AG10803 (cell line): ENCODE results near the gene KIAA1755.

ENCODE experiments used
- DNase-seq: peaks from one replicate; pipeline ENCODE4 v3.0.0; 2010; ENCODE audit warnings: low read depth
- H3K4me3 ChIP-seq: 2 replicates; pipeline ENCODE4 v1.5.1; 2011; ENCODE audit warnings: mild to moderate bottlenecking, low read length, control low read depth
- CTCF ChIP-seq: conservative IDR thresholded peaks from 2 replicates; pipeline ENCODE4 v1.5.1; 2011; ENCODE audit warnings: mild to moderate bottlenecking, low read length, control low read depth, inconsistent platforms

KIAA1755 gene

GRCh38 chr20:38238829-38239228 is 21.7 kb downstream of the KIAA1755 start:
- H3K4me3 ChIP-seq: no peak overlapping the region
- no peak for DNase-seq
- no peak for TF ChIP-seq CTCF

- DNase-seq: no peak
- H3K4me3 ChIP-seq: no peak overlapping the region
- no peak for TF ChIP-seq CTCF
Observed at GRCh38 chr20:38237381-38237780, 23.2 kb downstream of the KIAA1755 start.

GRCh38 chr20:38231531-38232121 is 28.9 kb downstream of the KIAA1755 start:
- DNase-seq: peak; percentile 51
- no peak overlapping the region for H3K4me3 ChIP-seq
- no peak for TF ChIP-seq CTCF

GRCh38 chr20:38230957-38231526 is 29.5 kb downstream of the KIAA1755 start:
- DNase-seq: no peak
- no peak for TF ChIP-seq CTCF
- H3K4me3 ChIP-seq: no peak overlapping the region

GRCh38 chr20:38230253-38230551 is 30.3 kb downstream of the KIAA1755 start:
- H3K4me3 ChIP-seq: no peak overlapping the region
- DNase-seq: no peak
- TF ChIP-seq CTCF: no peak

GRCh38 chr20:38229376-38230252 is 30.9 kb downstream of the KIAA1755 start:
- TF ChIP-seq CTCF: peak; percentile 67
- DNase-seq: no peak
- H3K4me3 ChIP-seq: no peak overlapping the region

GRCh38 chr20:38228436-38228835 is 32.1 kb downstream of the KIAA1755 start:
- no peak overlapping the region for H3K4me3 ChIP-seq
- TF ChIP-seq CTCF: no peak
- DNase-seq: no peak
